Endothelial cell of umbilical vein (primary cell): Measurements from ENCODE around the gene TRMT112.

Experiments
- EZH2 ChIP-seq: IDR thresholded peaks from 2 replicates; pipeline ENCODE4 v1.6.1; 2012; ENCODE audit warnings: borderline replicate concordance, low read depth, mild to moderate bottlenecking, moderate library complexity, low read length, inconsistent platforms; ENCODE audit not compliant: severe bottlenecking
- FOS ChIP-seq: IDR thresholded peaks from 2 replicates; pipeline ENCODE4 v1.6.1; 2011; ENCODE audit warnings: mild to moderate bottlenecking, low read length, moderate library complexity, borderline replicate concordance; ENCODE audit not compliant: insufficient read depth
- GATA2 ChIP-seq: IDR thresholded peaks from 2 replicates; pipeline ENCODE4 v1.7.0; 2011; ENCODE audit warnings: low read depth, mild to moderate bottlenecking, moderate library complexity, mixed read lengths, low read length; ENCODE audit not compliant: insufficient read length, insufficient read depth
- JUN ChIP-seq: IDR thresholded peaks from 2 replicates; pipeline ENCODE4 v1.6.1; 2011; ENCODE audit warnings: borderline replicate concordance, low read depth; ENCODE audit not compliant: insufficient read length, insufficient read depth
- MYC ChIP-seq: IDR thresholded peaks from one replicate; pipeline ENCODE4 v1.6.1; 2011; ENCODE audit warnings: mild to moderate bottlenecking, low read depth, low read length
- POLR2A ChIP-seq: IDR thresholded peaks from 2 replicates; pipeline ENCODE4 v1.6.1; 2012; ENCODE audit warnings: low read depth, mild to moderate bottlenecking, control low read depth, low read length
- POLR2AphosphoS5 ChIP-seq: IDR thresholded peaks from 2 replicates; pipeline ENCODE4 v1.6.1; 2012; ENCODE audit warnings: low read depth, mild to moderate bottlenecking, control low read depth, low read length, moderate library complexity; ENCODE audit not compliant: insufficient read depth
- TF ChIP-seq, protein P1 (sequence below), 2 donors: IDR thresholded peaks; 1 replicate in 1 of 2; 2 replicates in 1 of 2; pipeline ENCODE4 v1.5.1; 2011; ENCODE audit warnings: low read length in 2 of 2, mild to moderate bottlenecking in 2 of 2, moderate library complexity in 2 of 2, control low read depth in 1 of 2, inconsistent platforms in 1 of 2, low read depth in 1 of 2; ENCODE audit not compliant: insufficient read depth in 1 of 2; ENCODE audit errors: extremely low read depth in 1 of 2
- TF ChIP-seq, protein P2 (sequence below): IDR thresholded peaks from 2 replicates; pipeline ENCODE4 v1.6.1; 2011; ENCODE audit not compliant: insufficient read depth, insufficient read length

DNA sequence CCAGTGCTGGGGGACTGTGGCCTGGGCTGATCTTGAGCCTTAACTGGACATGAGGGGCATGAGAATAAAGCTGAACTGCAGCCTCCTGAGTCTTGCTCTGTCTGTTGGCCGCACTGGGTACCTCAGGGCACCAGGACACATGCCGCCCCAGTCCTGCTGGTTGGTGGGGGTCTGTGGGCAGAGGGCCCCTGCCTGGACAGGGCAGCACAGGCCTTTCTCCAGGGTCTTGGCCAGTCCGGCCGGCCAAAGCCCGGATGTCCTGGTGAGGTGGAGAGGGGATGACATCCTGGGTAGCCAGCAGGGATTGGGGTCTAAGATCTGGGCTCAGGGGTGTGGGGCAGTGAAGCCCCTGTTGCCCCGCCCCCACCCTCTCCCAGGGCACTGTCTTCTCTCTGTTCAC is 40.1 kb upstream of the TRMT112 start:
- TF ChIP-seq, protein P1, sequence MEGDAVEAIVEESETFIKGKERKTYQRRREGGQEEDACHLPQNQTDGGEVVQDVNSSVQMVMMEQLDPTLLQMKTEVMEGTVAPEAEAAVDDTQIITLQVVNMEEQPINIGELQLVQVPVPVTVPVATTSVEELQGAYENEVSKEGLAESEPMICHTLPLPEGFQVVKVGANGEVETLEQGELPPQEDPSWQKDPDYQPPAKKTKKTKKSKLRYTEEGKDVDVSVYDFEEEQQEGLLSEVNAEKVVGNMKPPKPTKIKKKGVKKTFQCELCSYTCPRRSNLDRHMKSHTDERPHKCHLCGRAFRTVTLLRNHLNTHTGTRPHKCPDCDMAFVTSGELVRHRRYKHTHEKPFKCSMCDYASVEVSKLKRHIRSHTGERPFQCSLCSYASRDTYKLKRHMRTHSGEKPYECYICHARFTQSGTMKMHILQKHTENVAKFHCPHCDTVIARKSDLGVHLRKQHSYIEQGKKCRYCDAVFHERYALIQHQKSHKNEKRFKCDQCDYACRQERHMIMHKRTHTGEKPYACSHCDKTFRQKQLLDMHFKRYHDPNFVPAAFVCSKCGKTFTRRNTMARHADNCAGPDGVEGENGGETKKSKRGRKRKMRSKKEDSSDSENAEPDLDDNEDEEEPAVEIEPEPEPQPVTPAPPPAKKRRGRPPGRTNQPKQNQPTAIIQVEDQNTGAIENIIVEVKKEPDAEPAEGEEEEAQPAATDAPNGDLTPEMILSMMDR (IDR thresholded peaks at IDR 0.05; ENCODE audit: extremely low read depth in 1 of 2, insufficient read depth in 1 of 2, low read depth in 1 of 2, low read length in 2 of 2), result no peak
- TF ChIP-seq MYC, result no peak
- no peak for TF ChIP-seq POLR2A
- TF ChIP-seq EZH2, result no peak
- no peak for TF ChIP-seq FOS
- no peak for TF ChIP-seq JUN
- no peak for TF ChIP-seq POLR2AphosphoS5
- TF ChIP-seq, protein P2, sequence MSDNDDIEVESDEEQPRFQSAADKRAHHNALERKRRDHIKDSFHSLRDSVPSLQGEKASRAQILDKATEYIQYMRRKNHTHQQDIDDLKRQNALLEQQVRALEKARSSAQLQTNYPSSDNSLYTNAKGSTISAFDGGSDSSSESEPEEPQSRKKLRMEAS, result no peak
- no peak for TF ChIP-seq GATA2
